Lower lobe of right lung (tissue), 2 donors: ENCODE data around the gene NUP205. TPM values are rescaled to one million over a fixed set of nuclear protein-coding genes. Genes with fewer than 3 reads are reported as not detected.

Experiments used
- ATAC-seq, 2 donors: fragments of 200-7000 bp; cut with Tn5 transposase; one replicate each; pipeline ENCODE4 v1.9.1; 2020 to 2022; ENCODE audit warnings: mild to moderate bottlenecking in 2 of 2, moderate library complexity in 2 of 2
- DNase-seq: peaks from one replicate; pipeline ENCODE4 v3.0.0-alpha.2; 2020
- H3K27ac ChIP-seq: fragments of 200-600 bp; one replicate; pipeline ENCODE4 v1.8.0; 2022
- H3K27me3 ChIP-seq: fragments of 200-600 bp; one replicate; pipeline ENCODE4 v1.8.0; 2022; ENCODE audit warnings: low read depth
- H3K36me3 ChIP-seq: fragments of 200-600 bp; one replicate; pipeline ENCODE4 v1.8.0; 2022; ENCODE audit warnings: mild to moderate bottlenecking
- H3K4me1 ChIP-seq: fragments of 200-600 bp; one replicate; pipeline ENCODE4 v1.8.0; 2022
- H3K4me3 ChIP-seq: fragments of 200-600 bp; one replicate; pipeline ENCODE4 v1.8.0; 2022; ENCODE audit warnings: mild to moderate bottlenecking
- H3K9me3 ChIP-seq: fragments of 200-600 bp; one replicate; pipeline ENCODE4 v1.8.0; 2022
- CTCF ChIP-seq: fragments of 200-600 bp; IDR thresholded peaks from one replicate; pipeline ENCODE4 v1.8.0; 2022; ENCODE audit warnings: antibody characterized with exemption, mild to moderate bottlenecking
- intact Hi-C: fragments of 100-400 bp; cut with DNase I; formaldehyde crosslinking; loops from one replicate; pipeline ENCODE4 v1.11.0; 2022
- total RNA-seq: library from RNA; stranded (reverse); fragmentation: NEBNext Ultra II Directional; extraction: Animal tissue kit (Norgen Biotek cat#: 25700); gene quantifications from one replicate; pipeline ENCODE4 v1.2.1, GENCODE V29; 2021
- donor health status: DM: no; HTN: yes; CAD: no; lungs with severe emphysema.

NUP205 gene
- total RNA-seq, 1 donor from 2014 or later: 40.2 TPM

DNA sequence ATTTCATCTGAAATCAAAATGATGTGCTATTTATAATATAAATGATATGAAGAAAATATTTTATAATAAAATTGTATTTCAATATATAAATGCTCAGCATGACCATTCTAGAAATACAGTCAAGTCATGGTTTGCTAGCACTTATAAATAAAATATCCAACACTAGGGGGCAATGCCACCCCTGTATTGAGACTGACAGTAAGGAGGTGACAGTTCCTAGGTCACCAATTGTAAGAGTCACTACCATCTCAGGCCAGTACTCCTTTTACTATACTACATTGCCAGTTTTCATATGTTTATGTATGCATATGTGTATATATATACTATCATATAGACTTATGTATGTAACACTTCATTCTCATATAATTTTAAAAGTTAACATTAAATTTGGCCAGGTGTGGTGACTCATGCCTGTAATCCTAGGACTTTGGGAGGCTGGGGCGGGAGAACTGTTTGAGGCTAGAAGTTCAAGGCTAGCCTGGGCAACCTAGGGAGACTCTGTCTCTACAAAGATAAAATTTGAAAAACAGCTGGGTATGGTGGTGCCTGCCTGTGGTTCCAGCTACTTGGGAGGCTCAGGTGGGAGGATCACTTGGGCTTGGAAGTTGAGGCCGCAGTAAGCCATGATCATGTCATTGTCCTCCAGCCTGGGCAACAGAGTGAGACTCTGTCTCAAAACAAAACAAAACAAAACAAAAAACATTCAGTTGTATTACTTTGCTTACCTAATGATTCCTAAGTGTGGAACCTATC lies 45.4 kb upstream of the NUP205 start:
- intact Hi-C loops: no loop called here
- Histone ChIP-seq H3K27me3 (no peaks in the 10 kb centered on the region), H3K4me3 (no peak overlapping the region), H3K36me3 (no peaks in the 10 kb centered on the region), H3K27ac (no peak overlapping the region), H3K9me3 (no peaks in the 10 kb centered on the region), H3K4me1 (peaks cover 20% of the 10 kb centered on the region)
- DNase-seq (no peak), ATAC-seq (no peak)
- TF ChIP-seq CTCF: peak; percentile 58

DNA sequence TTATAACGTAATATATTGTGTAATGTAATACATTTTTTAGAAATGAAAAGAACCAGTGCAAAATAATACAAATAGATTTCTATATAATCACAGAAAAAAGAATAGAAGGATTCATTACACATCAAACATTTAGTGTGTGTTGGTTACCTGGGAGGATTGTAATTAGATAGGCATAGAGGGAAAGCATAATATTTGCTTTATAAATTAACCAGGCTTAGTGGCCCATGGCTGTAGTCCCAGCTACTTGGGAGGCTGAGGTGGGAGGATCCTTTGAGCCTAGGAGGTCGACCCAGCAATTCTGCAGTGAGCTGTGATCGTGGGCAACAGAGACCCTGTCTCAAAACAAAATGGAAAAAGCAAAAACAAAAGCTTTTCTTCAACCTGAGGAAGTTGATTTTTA lies 42.9 kb upstream of the NUP205 start:
- Histone ChIP-seq H3K4me3 (no peak overlapping the region), H3K27me3 (no peaks in the 10 kb centered on the region), H3K27ac (no peak overlapping the region), H3K9me3 (no peaks in the 10 kb centered on the region), H3K4me1 (peaks cover 6% of the 10 kb centered on the region), H3K36me3 (no peaks in the 10 kb centered on the region)
- intact Hi-C loops: no loop called here
- DNase-seq (no peak), ATAC-seq (no peak)
- no peak for TF ChIP-seq CTCF

- H3K4me3 ChIP-seq: no peak overlapping the region
- DNase-seq (no peak), ATAC-seq (no peak)
- H3K27ac ChIP-seq: no peak overlapping the region
- intact Hi-C loops: no loop called here
- no peaks in the 10 kb centered on the region for H3K9me3 ChIP-seq
- TF ChIP-seq CTCF: no peak
- H3K36me3 ChIP-seq: no peaks in the 10 kb centered on the region
- no peaks in the 10 kb centered on the region for H3K27me3 ChIP-seq
- no peaks in the 10 kb centered on the region for H3K4me1 ChIP-seq
These were observed 40.7 kb upstream of the NUP205 start for GRCh38 chr7:135517060-135517459.

DNA sequence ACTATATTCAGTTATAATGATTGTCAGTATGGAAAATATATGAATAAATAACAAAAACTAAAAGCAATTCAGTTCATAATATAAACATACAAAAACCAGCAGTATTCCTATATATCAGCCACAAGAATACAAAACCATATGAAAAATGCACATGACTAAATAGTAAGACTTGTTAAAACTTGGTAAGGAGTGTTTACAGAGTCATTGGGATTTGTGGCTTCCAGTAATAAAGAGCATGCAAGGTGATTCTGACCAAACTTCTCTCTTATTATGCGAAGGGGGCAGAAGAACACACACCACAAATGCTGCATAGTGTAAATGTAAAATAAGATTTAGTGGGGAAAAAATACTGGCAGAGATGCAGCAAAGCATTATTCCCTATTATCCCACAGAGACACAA lies 39.0 kb upstream of the NUP205 start:
- TF ChIP-seq CTCF: no peak
- Histone ChIP-seq H3K27me3 (no peaks in the 10 kb centered on the region), H3K9me3 (no peaks in the 10 kb centered on the region), H3K36me3 (no peaks in the 10 kb centered on the region), H3K27ac (no peak overlapping the region), H3K4me3 (no peak overlapping the region), H3K4me1 (no peaks in the 10 kb centered on the region)
- no peak for ATAC-seq
- intact Hi-C loops: no loop called here
- DNase-seq: no peak

GRCh38 chr7:135519233-135519688 lies 38.5 kb upstream of the NUP205 start:
- H3K4me3 ChIP-seq: no peak overlapping the region
- no peak for DNase-seq
- peak in 1 of 2 donors; percentile 59 for ATAC-seq
- H3K36me3 ChIP-seq: no peaks in the 10 kb centered on the region
- no peak for TF ChIP-seq CTCF
- H3K9me3 ChIP-seq: no peaks in the 10 kb centered on the region
- no peaks in the 10 kb centered on the region for H3K27me3 ChIP-seq
- intact Hi-C loops: no loop called here
- H3K4me1 ChIP-seq: no peaks in the 10 kb centered on the region
- H3K27ac ChIP-seq: no peak overlapping the region
